K562 (cell line): ENCODE results near the gene CNTN3. TPM values are rescaled to one million over a fixed set of nuclear protein-coding genes. Genes with fewer than 3 reads are reported as not detected.

Experiments used
- ATAC-seq: fragments of 200-7000 bp; cut with Tn5 transposase; 3 replicates; pipeline ENCODE4 v1.9.1; 2020; ENCODE audit warnings: moderate library complexity
- BruUV-seq: library from RNA; stranded (reverse); fragments of 400-500 nt; replicated peaks from 2 replicates; lab custom pipeline; 2021; lab: Mats Ljungman, UMichigan
- CTCF ChIA-PET: fragments of 300-600 bp; formaldehyde crosslinking; extraction: SDS; loops from one replicate; lab custom pipeline; 2021; ENCODE audit warnings: low intra/inter-chr PET ratio; lab: Yijun Ruan, JAX
- POLR2A ChIA-PET: fragments of 300-600, 350-650 bp; sonication (Branson Sonifier 250); formaldehyde crosslinking; extraction: SDS; loops from one replicate; lab custom pipeline; 2021; ENCODE audit warnings: antibody characterized with exemption, inconsistent platforms; lab: Yijun Ruan, JAX
- DNase-seq, 4 experiments: peaks; one replicate each; pipeline versions ENCODE4 v3.0.0 to v3.0.0-alpha.2; 2011 to 2018; ENCODE audit warnings: low spot score in 3 of 4, mixed read lengths in 3 of 4; ENCODE audit errors: extremely low read depth in 1 of 4
- FAIRE-seq: peaks from 2 replicates; lab custom pipeline; 2011; peaks lifted over from hg19 to GRCh38; lab: Jason Lieb, UNC
- H2AFZ ChIP-seq: 2 replicates; pipeline ENCODE4 v1.6.0; 2011; ENCODE audit warnings: low read depth, low read length, control low read depth, inconsistent platforms
- H3K27ac ChIP-seq: fragments of 200-600 bp; 3 replicates; pipeline ENCODE4 v1.8.0; 2011; ENCODE audit warnings: low read depth, mild to moderate bottlenecking, control low read depth, inconsistent platforms, low read length, moderate library complexity, mixed read lengths; ENCODE audit errors: extremely low read depth
- H3K27me3 ChIP-seq, 2 experiments: fragments of 300-600 bp in 1 of 2; 2 replicates in 1 of 2; 3 replicates in 1 of 2; pipeline versions ENCODE4 v1.6.0 to v1.8.0; 2011; ENCODE audit warnings: inconsistent platforms in 2 of 2, low read length in 2 of 2, mild to moderate bottlenecking in 1 of 2, mixed read lengths in 1 of 2, moderate library complexity in 1 of 2; ENCODE audit not compliant: control insufficient read depth in 2 of 2, insufficient read depth in 2 of 2
- H3K36me3 ChIP-seq: fragments of 300-600 bp; 3 replicates; pipeline ENCODE4 v1.8.0; 2011; ENCODE audit warnings: mild to moderate bottlenecking, low read length, inconsistent platforms; ENCODE audit not compliant: control insufficient read depth, insufficient read depth
- H3K4me1 ChIP-seq, 2 experiments: fragments of 200-600 bp in 1 of 2; replicated peaks in 1 of 2; 2 replicates in 1 of 2; 3 replicates in 1 of 2; pipeline versions ENCODE4 v1.5.1 to v1.8.0; 2011; ENCODE audit warnings: inconsistent platforms in 2 of 2, low read length in 2 of 2, mild to moderate bottlenecking in 1 of 2, mixed read lengths in 1 of 2, moderate library complexity in 1 of 2; ENCODE audit not compliant: control insufficient read depth in 2 of 2, insufficient read depth in 2 of 2
- H3K4me2 ChIP-seq: 2 replicates; pipeline ENCODE4 v1.6.1; 2011; ENCODE audit warnings: low read length, control low read depth, inconsistent platforms, mixed read lengths; ENCODE audit not compliant: insufficient read depth
- H3K4me3 ChIP-seq: fragments of 200-600 bp; sonication (generic), shearing (Covaris generic); 2 replicates; pipeline ENCODE4 v1.5.1; 2016; ENCODE audit warnings: control low read depth, inconsistent platforms
- H3K79me2 ChIP-seq: fragments of 200-600 bp; 3 replicates; pipeline ENCODE4 v1.8.0; 2011; ENCODE audit warnings: low read length, inconsistent platforms; ENCODE audit not compliant: control insufficient read depth, insufficient read depth
- H3K9ac ChIP-seq, 2 experiments: 2 replicates each; pipeline versions ENCODE4 v1.6.0 to v1.6.1; 2011; ENCODE audit warnings: low read depth in 2 of 2, low read length in 2 of 2, control low read depth in 1 of 2, inconsistent platforms in 1 of 2, mild to moderate bottlenecking in 1 of 2, mixed read lengths in 1 of 2; ENCODE audit not compliant: insufficient read depth in 1 of 2
- H3K9me1 ChIP-seq: one replicate; pipeline ENCODE4 v1.6.0; 2011; ENCODE audit warnings: inconsistent platforms, mild to moderate bottlenecking, low read length, moderate library complexity; ENCODE audit not compliant: control insufficient read depth, insufficient read depth
- H3K9me3 ChIP-seq: replicated peaks from 2 replicates; pipeline ENCODE4 v1.5.1; 2011; ENCODE audit warnings: low read depth, low read length, inconsistent platforms; ENCODE audit not compliant: control insufficient read depth, insufficient read depth
- H4K20me1 ChIP-seq: replicated peaks from 2 replicates; pipeline ENCODE4 v1.6.1; 2011; ENCODE audit warnings: low read length, inconsistent platforms, mixed read lengths; ENCODE audit not compliant: control insufficient read depth, insufficient read depth
- ATF7 ChIP-seq: fragments of 450-650 bp; IDR thresholded peaks from 2 replicates; pipeline ENCODE4 v1.7.1; 2014; ENCODE audit warnings: mild to moderate bottlenecking, moderate library complexity
- CAMTA2 ChIP-seq: fragments of 250-450 bp; sonication (Bioruptor Pico); conservative IDR thresholded peaks from 2 replicates; pipeline ENCODE4 v1.5.1; 2022
- CBFA2T2 ChIP-seq: fragments of 450-650 bp; conservative IDR thresholded peaks from 2 replicates; pipeline ENCODE4 v1.6.1; 2017; ENCODE audit warnings: mild to moderate bottlenecking
- CHCHD3 ChIP-seq: fragments of 250-450 bp; sonication (Bioruptor Pico); IDR thresholded peaks from 2 replicates; pipeline ENCODE4 v2.1.2; 2022; ENCODE audit warnings: mild to moderate bottlenecking
- DPF2 ChIP-seq: fragments of 450-650 bp; IDR thresholded peaks from 2 replicates; pipeline ENCODE4 v1.6.1; 2016
- E2F6 ChIP-seq, 2 experiments: IDR thresholded peaks; 2 replicates each; pipeline ENCODE4 v1.6.1; 2011; ENCODE audit warnings: borderline replicate concordance in 1 of 2, control low read depth in 1 of 2, low read depth in 1 of 2, low read length in 1 of 2, mild to moderate bottlenecking in 1 of 2, mixed read lengths in 1 of 2, moderate library complexity in 1 of 2; ENCODE audit not compliant: insufficient read depth in 1 of 2, insufficient read length in 1 of 2, poor library complexity in 1 of 2, severe bottlenecking in 1 of 2; ENCODE audit errors: extremely low read depth in 1 of 2
- FOXA3 ChIP-seq, 2 experiments: fragments of 450-650 bp in 1 of 2; sonication (generic) in 1 of 2; formaldehyde crosslinking; IDR thresholded peaks in 1 of 2; conservative IDR thresholded peaks in 1 of 2; 2 replicates each; pipeline versions ENCODE4 v1.4.0 to v1.8.0; 2020 to 2022; ENCODE audit warnings: mild to moderate bottlenecking in 2 of 2, missing genetic modification reagents in 1 of 2
- FOXM1 ChIP-seq, 2 experiments: fragments of 450-650 bp in 1 of 2; sonication (generic) in 1 of 2; formaldehyde crosslinking in 1 of 2; IDR thresholded peaks; 2 replicates each; pipeline versions ENCODE4 v1.6.1 to v1.9.0; 2017 to 2022; ENCODE audit warnings: low read depth in 2 of 2, mild to moderate bottlenecking in 2 of 2, missing genetic modification reagents in 1 of 2, moderate library complexity in 1 of 2
- HNRNPH1 ChIP-seq: fragments of 200-400 bp; formaldehyde crosslinking; optimal IDR thresholded peaks from 2 replicates; pipeline ENCODE3; 2017; ENCODE audit warnings: low read depth, mild to moderate bottlenecking, low read length, moderate library complexity
- KHSRP ChIP-seq: fragments of 450-650 bp; IDR thresholded peaks from 2 replicates; pipeline ENCODE4 v1.6.1; 2017
- MAFF ChIP-seq: IDR thresholded peaks from 2 replicates; pipeline ENCODE4 v1.6.1; 2012; ENCODE audit warnings: low read length, improper control_type of control experiment
- MTF1 ChIP-seq: fragments of 250-450 bp; sonication (Bioruptor Pico); IDR thresholded peaks from 2 replicates; pipeline ENCODE4 v1.9.0; 2021; ENCODE audit warnings: moderate library complexity, mild to moderate bottlenecking, inconsistent platforms, borderline replicate concordance
- PHTF2 ChIP-seq: fragments of 250-450 bp; sonication (Bioruptor Pico); IDR thresholded peaks from 2 replicates; pipeline ENCODE4 v1.5.0; 2021; ENCODE audit warnings: mild to moderate bottlenecking
- PTTG1 ChIP-seq: fragments of 450-650 bp; IDR thresholded peaks from 2 replicates; pipeline ENCODE4 v1.6.1; 2016; ENCODE audit warnings: low read depth, mild to moderate bottlenecking, missing genetic modification characterization, missing compliant biosample characterization
- TGIF2 ChIP-seq: sonication (generic); formaldehyde crosslinking; IDR thresholded peaks from 2 replicates; pipeline ENCODE4 v1.8.1; 2022; ENCODE audit warnings: mild to moderate bottlenecking, missing genetic modification reagents, moderate library complexity
- ZNF165 ChIP-seq: fragments of 250-450 bp; sonication (Bioruptor Pico); IDR thresholded peaks from 2 replicates; pipeline ENCODE4 v1.4.0; 2020; ENCODE audit warnings: borderline replicate concordance
- ZNF232 ChIP-seq: sonication (generic); formaldehyde crosslinking; IDR thresholded peaks from 2 replicates; pipeline ENCODE4 v1.8.0; 2022; ENCODE audit warnings: mild to moderate bottlenecking, missing genetic modification reagents
- ZNF668 ChIP-seq: fragments of 250-450 bp; sonication (Bioruptor Pico); IDR thresholded peaks from 2 replicates; pipeline ENCODE4 v1.8.0; 2022; ENCODE audit warnings: mild to moderate bottlenecking, inconsistent platforms
- WGBS: fragments of 100-300 bp; shearing (Covaris generic); methylation state at CpG from one replicate; pipeline ENCODE4 v1.1.6; 2016; ENCODE audit warnings: low coverage, mixed read lengths; ENCODE audit not compliant: insufficient coverage; ENCODE audit errors: missing lambda C conversion rate; 5-methylcytosine and 5-hydroxymethylcytosine counted together
- in situ Hi-C: fragments of 300-500 bp; cut with MboI; formaldehyde crosslinking; loops from 4 replicates; pipeline ENCODE4 v1.15.0; 2018; ENCODE audit warnings: inconsistent platforms, mixed read lengths
- intact Hi-C: fragments of 100-400 bp; cut with micrococcal nuclease; formaldehyde crosslinking; loops from 2 replicates; pipeline ENCODE4 v1.14.2; 2022
- polyA plus RNA-seq, 8 experiments: library from polyadenylated mRNA; depleted of rRNA in 4 of 8; stranded (reverse) in 5 of 8; unstranded in 3 of 8; fragments of >200 nt; fragmentation: Nextera tagmentation in 2 of 8; fragmentation: Illumina TruSeq in 1 of 8; extraction: Ambion mirVana in 2 of 8; extraction: Trizol in 1 of 8; gene quantifications; 2 replicates each; pipeline versions ENCODE4 v1.2.1 to v1.2.3, GENCODE V29; 2011 to 2014; ENCODE audit warnings: inconsistent platforms in 1 of 8, missing spikeins in 1 of 8
- total RNA-seq, 7 experiments: library from RNA; depleted of rRNA in 6 of 7; stranded (reverse); fragments of >200 nt in 6 of 7; fragmentation: Illumina TruSeq in 2 of 7; extraction: Trizol in 2 of 7; gene quantifications; 2 replicates each; pipeline versions ENCODE4 v1.2.1 to v1.2.3, GENCODE V29; 2011 to 2021; ENCODE audit warnings: low replicate concordance in 1 of 7

The CNTN3 gene
- total and polyA plus RNA-seq, 9 of the 15 experiments (the other 6 are each of a cell fraction or from before 2014, with no cell fraction given) = 0.01 to 0.07 (median 0.03) TPM; not detected in 3

GRCh38 chr3:74613060-74613459, 1.4 kb downstream of the CNTN3 start:
- Histone ChIP-seq H4K20me1 (no peaks in the 10 kb centered on the region), H2AFZ (no peak overlapping the region), H3K9me3 (no peaks in the 10 kb centered on the region), H3K27me3 (no peaks in the 10 kb centered on the region), H3K36me3 (no peaks in the 10 kb centered on the region), H3K27ac (no peak overlapping the region), H3K9ac (no peak overlapping the region), H3K4me2 (no peak overlapping the region), H3K4me1 (no peaks in the 10 kb centered on the region), H3K79me2 (no peaks in the 10 kb centered on the region), H3K9me1 (no peaks in the 10 kb centered on the region), H3K4me3 (no peak overlapping the region)
- BruUV-seq = no TSS peak
- ChIA-PET CTCF (no interaction called here), POLR2A (interaction anchor here (0.6 kb wide), 1 partner anchor 13 kb away, joined by 3 read pairs; no protein-coding TSS in a partner anchor)
- no peak for TF ChIP-seq ZNF232 (CRISPR knock-in tag)
- TF ChIP-seq FOXA3 (CRISPR knock-in tag; conservative IDR thresholded peaks at IDR 0.05 in 1 of 2, IDR thresholded peaks at IDR 0.05 in 1 of 2) = no peak
- in situ Hi-C loops (no loop called here), intact Hi-C loops (no loop called here)
- WGBS = 13% methylated on average over 1 of the region's 2 CpGs
- ATAC-seq (no peak), FAIRE-seq (no peak), DNase-seq (no peak)

GRCh38 chr3:74611206-74611605, 3.3 kb downstream of the CNTN3 start:
- Histone ChIP-seq H3K4me2 (no peak overlapping the region), H3K27me3 (no peaks in the 10 kb centered on the region), H3K4me1 (no peaks in the 10 kb centered on the region), H3K27ac (no peak overlapping the region), H2AFZ (no peak overlapping the region), H3K36me3 (no peaks in the 10 kb centered on the region), H3K79me2 (no peaks in the 10 kb centered on the region), H3K4me3 (no peak overlapping the region), H4K20me1 (no peaks in the 10 kb centered on the region), H3K9me1 (no peaks in the 10 kb centered on the region), H3K9ac (no peak overlapping the region), H3K9me3 (no peaks in the 10 kb centered on the region)
- intact Hi-C loops = no loop called here
- ATAC-seq = no peak
- in situ Hi-C loops = no loop called here
- POLR2A ChIA-PET = no interaction called here
- CTCF ChIA-PET = no interaction called here
- no peak for FAIRE-seq
- 0% methylated on average over 1 of the region's 1 CpG for WGBS
- BruUV-seq = no TSS peak
- no peak for DNase-seq
- TF ChIP-seq DPF2 (no peak), KHSRP (no peak), CBFA2T2 (no peak), FOXM1 (IDR thresholded peaks at IDR 0.05; ENCODE audit: low read depth) (no peak), FOXM1 (CRISPR knock-in tag; IDR thresholded peaks at IDR 0.05; ENCODE audit: low read depth) (no peak), HNRNPH1 (no peak), PTTG1 (tag) (no peak), PHTF2 (CRISPR knock-in tag) (no peak), ZNF668 (CRISPR knock-in tag) (no peak), MTF1 (no peak), E2F6 (IDR thresholded peaks at IDR 0.05; ENCODE audit: borderline replicate concordance in 1 of 2, extremely low read depth in 1 of 2, insufficient read depth in 1 of 2, insufficient read length in 1 of 2, low read depth in 1 of 2, low read length in 1 of 2, poor library complexity in 1 of 2, severe bottlenecking in 1 of 2) (no peak), MAFF (no peak), CHCHD3 (no peak), CAMTA2 (no peak), TGIF2 (CRISPR knock-in tag) (no peak), ATF7 (no peak), ZNF165 (CRISPR knock-in tag) (no peak)
